ENCODE data around the gene ZNF239. TPM values are rescaled to one million over a fixed set of nuclear protein-coding genes. Genes with fewer than 3 reads are reported as not detected.
A peak's percentile ranks its signal among the peaks of the same experiment; 100 is the strongest.
"Not testable (repeated sequence)": the region's sequence is repeated elsewhere in the genome, so short reads cannot be mapped to it uniquely, and the experiment has no call there.

ZNF239 gene
- total RNA-seq, 1 donor, result 6.5 TPM

DNA sequence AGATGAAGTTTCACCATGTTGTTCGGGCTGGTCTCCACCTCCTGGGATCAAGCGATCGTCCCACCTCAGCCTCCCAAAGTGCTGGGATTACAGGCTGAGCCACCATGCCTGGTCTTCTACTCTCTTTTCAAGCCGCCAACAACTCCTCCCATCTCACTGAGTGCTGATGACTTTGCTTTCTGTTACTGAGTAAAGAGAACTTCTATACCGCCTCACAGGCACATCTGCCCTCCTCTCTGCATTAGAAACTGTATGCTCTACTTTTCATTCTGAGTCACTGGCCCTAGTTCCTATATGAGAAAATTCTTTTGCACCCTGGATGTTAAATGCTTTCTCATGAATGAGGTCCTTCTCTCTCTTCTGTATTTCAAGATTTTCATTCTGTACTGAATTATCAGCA, 2.2 kb upstream of the ZNF239 start:
- TF ChIP-seq, protein P1, sequence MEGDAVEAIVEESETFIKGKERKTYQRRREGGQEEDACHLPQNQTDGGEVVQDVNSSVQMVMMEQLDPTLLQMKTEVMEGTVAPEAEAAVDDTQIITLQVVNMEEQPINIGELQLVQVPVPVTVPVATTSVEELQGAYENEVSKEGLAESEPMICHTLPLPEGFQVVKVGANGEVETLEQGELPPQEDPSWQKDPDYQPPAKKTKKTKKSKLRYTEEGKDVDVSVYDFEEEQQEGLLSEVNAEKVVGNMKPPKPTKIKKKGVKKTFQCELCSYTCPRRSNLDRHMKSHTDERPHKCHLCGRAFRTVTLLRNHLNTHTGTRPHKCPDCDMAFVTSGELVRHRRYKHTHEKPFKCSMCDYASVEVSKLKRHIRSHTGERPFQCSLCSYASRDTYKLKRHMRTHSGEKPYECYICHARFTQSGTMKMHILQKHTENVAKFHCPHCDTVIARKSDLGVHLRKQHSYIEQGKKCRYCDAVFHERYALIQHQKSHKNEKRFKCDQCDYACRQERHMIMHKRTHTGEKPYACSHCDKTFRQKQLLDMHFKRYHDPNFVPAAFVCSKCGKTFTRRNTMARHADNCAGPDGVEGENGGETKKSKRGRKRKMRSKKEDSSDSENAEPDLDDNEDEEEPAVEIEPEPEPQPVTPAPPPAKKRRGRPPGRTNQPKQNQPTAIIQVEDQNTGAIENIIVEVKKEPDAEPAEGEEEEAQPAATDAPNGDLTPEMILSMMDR (IDR thresholded peaks at IDR 0.05; ENCODE audit: insufficient read depth, low read depth, low read length), result no peak

DNA sequence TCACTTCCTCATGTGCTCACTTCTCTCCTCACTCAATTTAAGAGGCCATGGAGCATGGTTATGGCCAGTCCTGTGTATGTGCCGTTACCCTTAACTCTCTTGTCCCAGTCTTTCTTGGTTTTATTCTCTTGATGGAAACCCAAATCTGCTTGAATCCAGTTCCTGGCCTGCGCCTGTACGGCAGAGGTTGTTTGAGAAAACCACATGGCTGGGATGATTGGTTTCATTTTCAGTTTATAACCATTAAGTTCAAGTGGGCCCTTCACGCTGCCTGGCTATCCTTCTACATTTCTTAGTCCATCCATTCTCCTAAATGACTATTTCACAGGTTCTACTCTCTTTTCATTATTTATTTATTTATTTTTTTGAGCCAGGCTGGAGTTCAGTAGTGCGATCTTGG, 1.6 kb upstream of the ZNF239 start:
- DNase-seq (ENCODE audit: low read depth), result no peak
- TF ChIP-seq, protein P1 (IDR thresholded peaks at IDR 0.05; ENCODE audit: insufficient read depth, low read depth, low read length), result no peak
- no peak overlapping the region for H3K4me3 ChIP-seq (ENCODE audit: low read depth, low read length)

More for the DNA sequence above, 2.2 kb upstream of the ZNF239 start:
- DNase-seq (ENCODE audit: low read depth), result no peak
- no peak overlapping the region for H3K4me3 ChIP-seq (ENCODE audit: low read depth, low read length)

DNA sequence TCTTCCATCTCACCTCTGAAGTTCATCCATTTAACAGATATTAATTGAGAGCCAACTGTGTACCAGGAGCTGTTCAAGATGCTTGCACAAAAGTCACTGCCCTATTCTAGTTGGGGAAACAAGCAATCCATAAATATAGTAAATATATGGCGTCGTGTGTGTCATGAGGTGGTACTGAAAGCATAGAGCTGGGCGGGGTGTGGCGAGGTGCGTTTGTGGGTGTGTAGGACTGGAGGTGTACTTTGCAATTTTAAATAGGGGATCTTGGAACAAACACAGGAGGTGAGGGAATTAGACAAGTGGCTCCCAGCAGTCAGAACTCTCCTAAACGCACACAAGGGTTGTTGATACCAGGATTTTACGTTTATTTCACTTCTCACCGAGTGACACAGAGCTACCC, 490 bp upstream of the ZNF239 start:
- peak overlapping the region; percentile 68 for H3K4me3 ChIP-seq (ENCODE audit: low read depth, low read length)
- TF ChIP-seq, protein P1 (IDR thresholded peaks at IDR 0.05; ENCODE audit: insufficient read depth, low read depth, low read length), result no peak
- DNase-seq (ENCODE audit: low read depth), result no peak

DNA sequence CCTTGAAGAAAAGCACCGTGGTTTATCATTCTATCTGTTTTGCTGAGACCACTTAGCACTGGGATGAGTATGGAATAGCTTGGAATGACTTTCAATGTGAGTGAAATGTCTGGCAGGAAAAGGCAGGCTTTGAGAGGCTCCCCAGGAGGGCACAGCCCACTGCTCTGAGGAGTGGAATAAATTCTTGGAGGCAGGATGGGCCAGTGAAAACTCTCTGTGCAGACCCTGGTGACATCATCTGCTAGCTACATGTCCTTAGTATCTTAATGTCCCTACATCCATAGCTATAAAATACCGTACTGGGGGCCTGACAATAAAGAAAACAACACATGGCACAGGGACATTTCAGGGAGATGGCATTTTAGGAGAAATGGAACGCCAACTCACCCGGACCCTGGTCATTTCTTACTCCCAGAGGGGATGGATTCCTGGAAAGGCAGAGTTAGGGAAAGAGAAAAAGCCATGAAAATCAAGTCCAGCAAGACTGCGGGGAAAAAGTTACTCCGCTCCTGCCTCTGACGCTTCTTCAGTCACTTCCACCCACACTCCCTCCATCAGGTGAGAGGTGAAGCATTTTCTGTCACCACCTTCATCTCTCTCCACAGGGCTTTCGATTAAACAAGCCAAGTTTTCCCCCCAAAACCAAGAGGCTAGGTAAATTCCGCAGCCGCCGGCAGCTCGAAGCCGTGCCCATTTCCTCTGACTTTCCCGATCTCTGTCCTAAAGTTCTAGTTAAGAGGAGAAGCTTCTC, 991 bp downstream of the ZNF239 start:
- H3K4me3 ChIP-seq (ENCODE audit: low read depth, low read length), result peak overlapping the region; percentile 68
- no peak for DNase-seq (ENCODE audit: low read depth)
- TF ChIP-seq, protein P1 (IDR thresholded peaks at IDR 0.05; ENCODE audit: insufficient read depth, low read depth, low read length), result no peak

DNA sequence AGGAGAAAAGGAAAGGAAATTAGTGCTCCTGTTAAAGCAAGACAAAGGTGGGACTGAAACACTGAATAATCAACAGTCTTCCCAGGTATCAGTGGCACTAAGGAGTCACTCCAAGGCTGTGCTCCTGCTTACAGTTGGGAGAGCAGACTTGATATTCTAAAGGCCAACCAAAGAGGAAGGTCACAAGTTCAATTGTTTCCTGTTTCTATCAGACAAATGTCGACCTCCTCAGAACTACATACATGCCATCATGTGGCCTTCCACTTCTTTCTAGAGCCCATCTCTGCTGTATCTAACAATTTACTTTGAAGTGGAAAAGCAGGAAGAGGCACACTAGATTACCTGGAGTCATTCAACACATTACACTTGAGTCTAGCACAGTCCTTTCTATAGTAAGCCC, 3.4 kb downstream of the ZNF239 start:
- H3K4me3 ChIP-seq (ENCODE audit: low read depth, low read length), result no peak overlapping the region
- DNase-seq (ENCODE audit: low read depth), result no peak
- TF ChIP-seq, protein P1 (IDR thresholded peaks at IDR 0.05; ENCODE audit: insufficient read depth, low read depth, low read length), result no peak

DNA sequence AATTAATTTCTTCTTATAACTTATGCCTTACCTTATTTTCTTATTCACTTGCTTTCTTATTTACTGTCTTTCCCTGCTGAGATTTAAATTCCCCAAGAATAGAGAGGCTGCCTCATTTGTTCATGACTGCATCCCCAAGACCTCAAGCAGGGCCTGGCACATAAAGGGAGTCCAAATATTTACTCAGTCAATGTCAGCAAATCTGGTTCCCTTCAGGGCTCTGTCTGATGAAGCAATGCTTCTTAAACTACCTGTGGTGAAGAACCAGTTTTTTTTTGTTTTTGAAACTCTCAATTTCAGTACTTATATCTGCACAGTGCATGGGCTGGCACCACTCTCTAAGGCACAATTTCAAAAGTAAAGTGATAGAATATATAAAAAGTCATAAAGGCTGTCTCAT, 4.7 kb downstream of the ZNF239 start:
- DNase-seq (ENCODE audit: low read depth), result no peak
- no peak overlapping the region for H3K4me3 ChIP-seq (ENCODE audit: low read depth, low read length)
- TF ChIP-seq, protein P1 (IDR thresholded peaks at IDR 0.05; ENCODE audit: insufficient read depth, low read depth, low read length), result no peak

DNA sequence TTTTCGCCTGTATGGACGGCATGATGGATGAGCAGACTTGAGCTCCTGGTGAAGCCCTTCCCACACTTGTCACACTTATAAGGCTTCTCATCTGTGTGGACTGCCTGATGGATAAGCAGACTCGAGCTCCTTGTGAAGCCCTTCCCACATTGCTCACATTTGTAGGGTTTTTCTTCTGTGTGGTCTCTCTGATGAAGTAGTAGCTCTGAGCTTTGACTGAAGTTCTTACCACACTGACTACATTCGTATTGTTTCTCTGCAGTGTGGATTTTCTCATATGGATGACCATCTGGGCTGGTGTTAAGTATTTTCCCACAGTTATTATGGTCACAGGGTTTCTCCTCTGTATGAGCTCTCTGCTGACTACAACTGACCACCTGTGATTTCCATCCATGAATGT, 17.2 kb downstream of the ZNF239 start:
- TF ChIP-seq, protein P1 (IDR thresholded peaks at IDR 0.05; ENCODE audit: insufficient read depth, low read depth, low read length), result no peak
- no peak overlapping the region for H3K4me3 ChIP-seq (ENCODE audit: low read depth, low read length)
- no peak for DNase-seq (ENCODE audit: low read depth)

DNA sequence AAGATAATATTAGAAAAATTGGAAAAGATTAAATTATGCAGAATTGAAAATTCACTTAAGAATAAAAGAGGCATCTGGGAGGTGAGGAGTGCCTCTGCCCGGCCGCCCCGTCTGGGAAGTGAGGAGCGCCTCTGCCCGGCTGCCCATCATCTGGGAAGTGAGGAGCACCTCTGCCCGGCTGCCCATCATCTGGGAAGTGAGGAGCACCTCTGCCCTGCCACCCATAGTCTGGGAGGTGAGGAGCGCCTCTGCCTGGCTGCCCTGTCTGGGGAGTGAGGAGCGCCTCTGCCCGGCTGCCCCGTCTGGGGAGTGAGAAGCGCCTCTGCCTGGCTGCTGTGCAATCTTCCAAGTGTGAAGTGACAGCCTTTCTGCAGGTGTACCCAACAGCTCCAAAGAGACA, 30.7 kb downstream of the ZNF239 start:
- not testable (repeated sequence) for H3K4me3 ChIP-seq (ENCODE audit: low read depth, low read length); DNase-seq (ENCODE audit: low read depth)

Data from fibroblast of villous mesenchyme (primary cell).